SK-N-MC (cell line): ENCODE measurements around the gene LARGE1.

ENCODE experiments used
- EZH2 ChIP-seq: fragments of 200-600 bp; sonication (generic); IDR thresholded peaks from one replicate; pipeline ENCODE4 v1.6.1; 2017; ENCODE audit warnings: antibody characterized with exemption
- FOXP2 ChIP-seq: optimal IDR thresholded peaks from 2 replicates; pipeline ENCODE3; 2011; ENCODE audit warnings: mild to moderate bottlenecking, moderate library complexity; ENCODE audit not compliant: insufficient read depth; ENCODE audit errors: extremely low read length, control extremely low read depth
- POLR2AphosphoS5 ChIP-seq: IDR thresholded peaks from 2 replicates; pipeline ENCODE4 v1.6.1; 2012; ENCODE audit warnings: mild to moderate bottlenecking, low read depth, low read length, borderline replicate concordance

DNA sequence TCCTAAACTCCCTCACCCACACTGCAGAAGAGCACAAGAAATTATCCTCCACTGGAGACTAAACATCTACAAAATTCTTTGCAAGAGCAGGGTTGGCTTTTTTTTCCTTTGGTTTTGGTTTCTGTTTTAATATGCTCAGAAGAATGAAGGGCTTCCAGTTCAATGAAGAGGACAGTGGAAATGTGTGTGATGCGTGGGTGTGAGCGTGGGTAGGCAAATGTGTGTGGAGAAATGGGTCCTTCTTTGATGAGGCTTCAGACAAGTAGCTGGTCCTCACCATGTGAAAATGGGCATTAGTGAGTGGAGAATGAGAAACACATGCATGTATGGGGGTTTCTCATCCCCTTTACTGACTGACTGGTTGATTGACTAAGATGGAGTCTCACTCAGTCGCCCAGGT is 598.8 kb downstream of the LARGE1 start:
- no peak for TF ChIP-seq POLR2AphosphoS5
- TF ChIP-seq EZH2: no peak
- TF ChIP-seq FOXP2: no peak
